ENCODE measurements around the gene CSTF1.

GRCh38 chr20:56429941-56430340 lies 37.5 kb downstream of the CSTF1 start:
- no peak for TF ChIP-seq POLR2A (IDR thresholded peaks at IDR 0.05; ENCODE audit: low read length)
- TF ChIP-seq GATA1 (IDR thresholded peaks at IDR 0.05; ENCODE audit: low read depth, low read length) = no peak

Data from erythroblast (primary cell).